Activated CD4-positive, alpha-beta memory T cell treated with anti-CD3 and anti-CD28 coated beads for 36 hours (primary cell): ENCODE results near the gene VARS1. TPM values are rescaled to one million over a fixed set of nuclear protein-coding genes. Genes with fewer than 3 reads are reported as not detected.

Source experiments
- CTCF ChIA-PET: fragments of 350-600 bp; sonication (Branson Sonifier 250); formaldehyde crosslinking; loops from one replicate; lab custom pipeline; 2021; ENCODE audit warnings: antibody characterized with exemption, inconsistent platforms; lab: Charles Lee
- POLR2A ChIA-PET: fragments of 350-600 bp; sonication (Branson Sonifier 250); formaldehyde crosslinking; loops from one replicate; lab custom pipeline; 2021; ENCODE audit warnings: antibody characterized with exemption; lab: Charles Lee
- DNase-seq: peaks from one replicate; pipeline ENCODE4 v3.0.0-alpha.2; 2020
- H3K27ac Mint-ChIP-seq: one replicate; pipeline ENCODE4 v1.8.0; 2021; ENCODE audit warnings: mixed read lengths
- H3K27me3 Mint-ChIP-seq: one replicate; pipeline ENCODE4 v1.8.0; 2021; ENCODE audit warnings: mixed read lengths
- H3K36me3 Mint-ChIP-seq: one replicate; pipeline ENCODE4 v1.8.0; 2021; ENCODE audit warnings: mixed read lengths
- H3K4me1 Mint-ChIP-seq: one replicate; pipeline ENCODE4 v1.8.0; 2021; ENCODE audit warnings: low read depth, mixed read lengths
- H3K4me3 Mint-ChIP-seq: one replicate; pipeline ENCODE4 v1.8.0; 2021; ENCODE audit warnings: mild to moderate bottlenecking, mixed read lengths
- H3K9me3 Mint-ChIP-seq: one replicate; pipeline ENCODE4 v1.8.0; 2021; ENCODE audit warnings: mixed read lengths
- intact Hi-C: fragments of 100-400 bp; cut with micrococcal nuclease; formaldehyde crosslinking; loops from one replicate; pipeline ENCODE4 v1.15.1; 2023
- total RNA-seq, 2 experiments: library from RNA; stranded (reverse); gene quantifications; one replicate each; pipeline ENCODE4 v1.2.3, GENCODE V29; 2021

Gene VARS1
- total RNA-seq, 2 experiments from 2014 or later: 141 to 153 TPM

DNA sequence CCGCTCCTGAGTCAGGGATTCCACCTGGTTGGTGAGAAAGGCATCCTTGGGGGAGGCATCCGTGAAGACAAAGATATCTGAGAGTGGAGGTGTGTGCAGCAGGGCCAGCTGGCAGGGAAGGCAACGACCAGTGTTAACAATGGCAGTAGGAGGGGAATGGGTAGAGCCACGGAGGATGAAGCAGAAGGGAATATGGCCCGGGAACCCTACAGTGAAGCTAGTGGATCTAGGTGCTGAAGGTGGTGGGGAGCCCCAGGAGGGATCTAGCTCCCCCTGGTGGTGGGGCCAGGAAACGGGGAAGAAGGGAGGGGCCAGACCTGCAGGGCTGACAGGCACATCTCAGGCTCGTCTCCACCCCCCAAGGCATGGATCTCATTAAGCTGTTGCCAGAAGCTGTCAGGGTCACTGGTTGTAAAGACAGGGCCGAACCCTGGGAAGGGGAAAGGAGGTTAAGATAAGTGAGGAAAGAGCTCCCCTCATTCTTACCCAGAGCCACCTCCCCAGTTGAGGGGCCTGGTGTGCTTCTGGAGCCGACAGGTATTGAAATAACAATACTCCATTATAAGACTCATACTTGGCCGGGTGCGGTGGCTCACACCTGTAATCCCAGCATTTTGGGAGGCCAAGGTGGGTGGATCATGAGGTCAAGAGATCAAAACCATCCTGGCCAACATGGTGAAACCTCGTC lies 25.7 kb downstream of the VARS1 start:
- no peak overlapping the region for H3K4me3 Mint-ChIP-seq
- intact Hi-C loops: loop anchor here (1.0 to 2.0 kb wide), 2 partner anchors 31 to 41 kb away; partner anchors contain the start of gene DDAH2
- peak; percentile 90 for DNase-seq
- ChIA-PET CTCF (interaction anchor here (0.6 to 4.9 kb wide), 42 partner anchors 8 to 171 kb away, joined by 3 to 67 read pairs (median 5); partner anchors contain the start of genes ABHD16A, CLIC1, DDAH2 and GPANK1), POLR2A (interaction anchor here (0.5 to 1.0 kb wide), 6 partner anchors 15 to 211 kb away, joined by 3 read pairs; partner anchors contain the start of gene LY6G5C)
- H3K4me1 Mint-ChIP-seq: peaks cover 21% of the 10 kb centered on the region
- peak overlapping the region; percentile 25 for H3K27ac Mint-ChIP-seq
- no peaks in the 10 kb centered on the region for H3K9me3 Mint-ChIP-seq
- no peaks in the 10 kb centered on the region for H3K36me3 Mint-ChIP-seq
- H3K27me3 Mint-ChIP-seq: no peaks in the 10 kb centered on the region

DNA sequence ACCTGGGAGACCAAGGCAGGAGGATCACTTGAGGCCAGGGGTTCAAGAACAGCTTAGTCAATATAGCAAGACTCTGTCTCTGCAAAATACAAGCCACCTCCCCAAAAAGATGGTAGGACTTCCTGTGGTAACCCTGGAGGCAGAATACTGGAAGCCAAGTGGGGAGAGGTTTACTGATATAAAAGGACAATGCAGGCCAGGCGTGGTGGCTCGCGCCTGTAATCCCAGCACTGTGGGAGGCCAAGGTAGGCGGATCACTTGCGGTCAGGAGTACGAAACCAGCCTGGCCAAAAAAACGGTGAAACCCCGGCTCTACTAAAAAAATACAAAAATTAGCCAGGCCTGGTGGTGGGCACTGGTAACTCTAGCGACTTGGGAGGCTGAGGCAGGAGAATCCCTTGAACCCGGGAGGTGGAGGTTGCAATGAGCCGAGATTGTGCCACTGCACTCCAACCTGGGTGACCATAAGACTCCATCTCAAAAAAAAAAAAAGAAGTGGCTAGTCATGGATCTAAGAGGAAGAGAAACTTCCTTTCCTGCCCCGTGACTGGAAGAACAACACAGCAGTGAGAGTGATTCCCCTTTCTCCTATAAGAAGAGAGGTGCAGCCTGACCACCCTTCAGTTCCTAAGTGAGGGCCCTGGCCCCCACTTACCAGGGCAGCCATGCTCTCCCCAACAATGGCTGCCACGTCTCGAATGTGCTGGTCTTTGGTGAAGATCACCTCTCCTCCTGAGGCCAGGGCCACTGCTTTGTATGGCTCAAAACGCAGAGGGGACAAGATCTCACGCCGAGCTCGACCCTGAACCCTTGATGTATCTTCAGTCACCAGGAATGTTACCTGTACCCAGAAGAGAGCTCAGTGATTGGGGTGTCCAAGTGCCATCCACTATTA lies 26.9 kb downstream of the VARS1 start:
- peaks cover 2% of the 10 kb centered on the region for H3K36me3 Mint-ChIP-seq
- peaks cover 21% of the 10 kb centered on the region for H3K4me1 Mint-ChIP-seq
- no peaks in the 10 kb centered on the region for H3K27me3 Mint-ChIP-seq
- no peak overlapping the region for H3K4me3 Mint-ChIP-seq
- intact Hi-C loops: loop anchor here (1.0 to 2.0 kb wide), 2 partner anchors 30 to 39 kb away; partner anchors contain the start of gene DDAH2
- no peak for DNase-seq
- no peak overlapping the region for H3K27ac Mint-ChIP-seq
- ChIA-PET CTCF (interaction anchor here (0.6 to 4.9 kb wide), 23 partner anchors 8 to 156 kb away, joined by 3 to 67 read pairs (median 6); partner anchors contain the start of genes CLIC1, DDAH2, GPANK1 and LSM2), POLR2A (no interaction called here)
- H3K9me3 Mint-ChIP-seq: no peaks in the 10 kb centered on the region

DNA sequence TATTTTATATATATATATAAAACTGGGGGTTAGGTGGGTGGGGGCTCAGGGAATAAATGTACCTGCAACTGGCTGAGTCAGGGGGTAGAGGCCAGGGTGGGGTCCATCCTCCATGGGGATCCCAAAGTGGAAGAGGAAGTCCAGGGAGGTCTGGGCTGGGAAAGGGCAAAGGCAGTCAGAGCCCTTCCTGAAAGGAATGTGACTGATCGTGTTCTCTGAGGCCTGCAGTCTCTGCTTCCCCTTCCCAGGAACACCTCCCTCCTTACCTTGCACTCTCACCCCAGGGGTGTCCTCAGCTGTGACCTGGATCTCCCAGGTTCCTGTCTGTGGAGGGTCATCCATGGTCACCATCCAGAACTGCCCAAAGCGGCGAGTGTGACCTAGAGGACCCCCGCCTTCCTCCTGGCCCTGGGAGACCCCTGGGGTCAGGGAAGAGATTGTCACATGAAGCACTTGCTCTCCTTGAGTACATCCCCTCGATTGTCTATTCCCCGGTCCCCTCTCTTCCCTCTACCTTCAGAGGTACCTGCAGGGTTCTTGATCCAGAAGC lies 28.4 kb downstream of the VARS1 start:
- no peaks in the 10 kb centered on the region for H3K9me3 Mint-ChIP-seq
- CTCF ChIA-PET: no interaction called here
- peaks cover 13% of the 10 kb centered on the region for H3K4me1 Mint-ChIP-seq
- peaks cover 13% of the 10 kb centered on the region for H3K36me3 Mint-ChIP-seq
- intact Hi-C loops: no loop called here
- no peak overlapping the region for H3K27ac Mint-ChIP-seq
- no peak overlapping the region for H3K4me3 Mint-ChIP-seq
- H3K27me3 Mint-ChIP-seq: no peaks in the 10 kb centered on the region
- POLR2A ChIA-PET: no interaction called here
- DNase-seq: no peak

DNA sequence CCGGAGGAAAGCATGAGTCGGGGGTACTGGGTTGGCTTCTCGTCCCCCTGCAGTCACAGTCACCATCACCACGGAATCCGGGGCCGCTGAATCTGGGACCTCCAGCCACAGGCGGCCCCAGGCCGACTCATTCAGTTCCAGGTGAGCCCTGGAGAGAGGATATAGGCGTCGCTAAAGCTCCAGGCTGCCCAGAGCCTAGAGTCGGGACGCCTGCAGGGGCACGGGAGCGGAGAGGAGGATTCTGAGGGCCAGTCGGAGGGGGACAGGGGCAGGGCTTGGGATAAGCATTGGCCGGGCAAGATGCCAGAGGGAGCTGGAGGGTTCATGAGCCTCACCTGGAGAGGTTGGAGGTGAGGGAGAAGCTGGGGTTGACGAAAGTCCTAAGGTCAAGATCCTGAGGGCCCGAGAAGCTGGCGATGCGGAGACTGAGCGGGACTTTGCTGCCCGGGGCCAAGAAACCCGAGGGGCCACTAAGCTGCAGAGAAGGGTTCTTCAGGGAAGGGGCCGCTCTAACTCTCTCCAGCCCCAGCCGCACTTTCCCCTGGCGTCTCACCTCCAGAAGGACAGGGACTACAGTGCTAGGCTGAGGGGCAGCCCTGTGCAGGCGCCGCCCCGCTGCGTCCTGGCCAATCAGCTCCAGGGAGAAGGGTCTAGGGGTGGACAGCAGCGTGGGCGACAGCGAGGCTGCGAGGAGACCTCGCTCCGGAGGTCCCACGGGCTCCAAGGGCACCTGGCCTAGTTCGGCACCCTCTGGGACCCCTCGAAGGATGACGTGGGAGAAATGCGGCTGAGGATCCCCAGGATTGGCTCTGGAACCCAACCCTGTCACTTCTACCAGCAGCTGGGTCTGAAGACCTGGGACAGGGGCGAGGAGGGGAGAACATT lies 29.4 kb downstream of the VARS1 start:
- intact Hi-C loops: no loop called here

DNA sequence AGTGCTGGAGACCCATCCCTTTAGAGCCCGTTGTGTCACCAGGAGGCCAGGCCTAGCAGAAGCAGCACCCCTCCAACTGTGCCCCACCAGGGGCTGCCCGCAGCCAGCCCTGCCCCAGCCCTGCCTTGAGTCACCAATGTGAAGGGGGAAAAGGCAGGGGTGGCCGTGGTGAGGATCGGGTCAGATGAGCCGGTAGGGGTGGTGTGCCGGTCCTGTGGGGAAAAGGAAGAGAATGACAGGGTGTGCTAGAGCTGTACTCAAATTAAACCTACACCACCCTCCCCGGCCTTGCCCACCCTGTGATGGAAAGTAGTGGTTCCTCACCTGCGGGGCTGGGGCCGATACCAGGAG lies 30.0 kb downstream of the VARS1 start:
- Mint-ChIP-seq H3K9me3 (no peaks in the 10 kb centered on the region), H3K27ac (no peak overlapping the region), H3K27me3 (no peaks in the 10 kb centered on the region), H3K4me3 (no peak overlapping the region), H3K4me1 (peaks cover 4% of the 10 kb centered on the region), H3K36me3 (peaks cover 28% of the 10 kb centered on the region)
- ChIA-PET POLR2A (no interaction called here), CTCF (no interaction called here)
- intact Hi-C loops: no loop called here
- no peak for DNase-seq

More for the DNA sequence above, 29.4 kb downstream of the VARS1 start:
- H3K27me3 Mint-ChIP-seq: no peaks in the 10 kb centered on the region
- ChIA-PET CTCF (no interaction called here), POLR2A (no interaction called here)
- no peak for DNase-seq
- no peaks in the 10 kb centered on the region for H3K9me3 Mint-ChIP-seq
- H3K4me1 Mint-ChIP-seq: peaks cover 5% of the 10 kb centered on the region
- H3K4me3 Mint-ChIP-seq: no peak overlapping the region
- H3K27ac Mint-ChIP-seq: no peak overlapping the region
- H3K36me3 Mint-ChIP-seq: peaks cover 22% of the 10 kb centered on the region

DNA sequence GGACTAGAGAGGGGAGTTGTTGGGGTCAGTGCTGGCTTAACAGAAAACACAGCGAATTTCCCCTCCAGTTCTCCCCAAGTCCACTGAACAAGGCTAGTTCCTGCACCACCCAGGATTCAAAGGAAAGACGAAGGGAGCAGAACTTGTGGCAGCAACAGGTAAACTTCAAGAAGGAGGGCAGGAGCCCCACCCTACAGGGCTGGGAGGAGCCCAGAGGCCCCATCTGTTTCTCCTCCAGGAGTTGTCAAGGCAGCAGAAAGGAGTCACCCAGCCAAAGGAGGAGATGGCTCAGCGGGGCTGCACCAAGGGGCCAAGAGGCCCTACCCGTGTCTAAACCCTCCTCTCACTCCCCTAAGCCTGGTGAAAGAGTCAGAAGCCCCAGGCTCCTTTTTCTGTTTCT lies 31.4 kb downstream of the VARS1 start:
- intact Hi-C loops: no loop called here
- ChIA-PET CTCF (interaction anchor here (1.2 kb wide), 1 partner anchor 28 kb away, joined by 3 read pairs; no protein-coding TSS in a partner anchor), POLR2A (no interaction called here)
- H3K27ac Mint-ChIP-seq: no peak overlapping the region
- no peak overlapping the region for H3K4me3 Mint-ChIP-seq
- DNase-seq: no peak
- peaks cover 41% of the 10 kb centered on the region for H3K36me3 Mint-ChIP-seq
- no peaks in the 10 kb centered on the region for H3K27me3 Mint-ChIP-seq
- H3K9me3 Mint-ChIP-seq: no peaks in the 10 kb centered on the region
- no peaks in the 10 kb centered on the region for H3K4me1 Mint-ChIP-seq

DNA sequence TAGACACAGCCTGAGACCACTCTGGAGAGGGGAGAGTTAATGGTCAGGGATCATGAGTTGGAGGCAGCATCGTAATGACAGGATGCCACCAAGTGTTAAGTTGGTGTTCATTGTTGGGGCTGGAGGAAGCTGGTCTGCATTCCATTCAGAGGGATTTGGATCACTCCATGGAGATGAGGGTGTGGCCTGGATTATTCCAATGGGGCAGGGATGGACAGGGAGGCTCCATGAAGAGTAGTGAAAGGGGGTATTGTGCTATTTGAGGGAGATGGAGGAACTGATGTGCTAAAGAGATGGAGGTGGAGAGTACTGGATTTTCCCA lies 32.0 kb downstream of the VARS1 start:
- no peak overlapping the region for H3K4me3 Mint-ChIP-seq
- H3K9me3 Mint-ChIP-seq: no peaks in the 10 kb centered on the region
- no peak for DNase-seq
- intact Hi-C loops: no loop called here
- ChIA-PET POLR2A (no interaction called here), CTCF (no interaction called here)
- peaks cover 47% of the 10 kb centered on the region for H3K36me3 Mint-ChIP-seq
- H3K4me1 Mint-ChIP-seq: no peaks in the 10 kb centered on the region
- H3K27ac Mint-ChIP-seq: no peak overlapping the region
- no peaks in the 10 kb centered on the region for H3K27me3 Mint-ChIP-seq

DNA sequence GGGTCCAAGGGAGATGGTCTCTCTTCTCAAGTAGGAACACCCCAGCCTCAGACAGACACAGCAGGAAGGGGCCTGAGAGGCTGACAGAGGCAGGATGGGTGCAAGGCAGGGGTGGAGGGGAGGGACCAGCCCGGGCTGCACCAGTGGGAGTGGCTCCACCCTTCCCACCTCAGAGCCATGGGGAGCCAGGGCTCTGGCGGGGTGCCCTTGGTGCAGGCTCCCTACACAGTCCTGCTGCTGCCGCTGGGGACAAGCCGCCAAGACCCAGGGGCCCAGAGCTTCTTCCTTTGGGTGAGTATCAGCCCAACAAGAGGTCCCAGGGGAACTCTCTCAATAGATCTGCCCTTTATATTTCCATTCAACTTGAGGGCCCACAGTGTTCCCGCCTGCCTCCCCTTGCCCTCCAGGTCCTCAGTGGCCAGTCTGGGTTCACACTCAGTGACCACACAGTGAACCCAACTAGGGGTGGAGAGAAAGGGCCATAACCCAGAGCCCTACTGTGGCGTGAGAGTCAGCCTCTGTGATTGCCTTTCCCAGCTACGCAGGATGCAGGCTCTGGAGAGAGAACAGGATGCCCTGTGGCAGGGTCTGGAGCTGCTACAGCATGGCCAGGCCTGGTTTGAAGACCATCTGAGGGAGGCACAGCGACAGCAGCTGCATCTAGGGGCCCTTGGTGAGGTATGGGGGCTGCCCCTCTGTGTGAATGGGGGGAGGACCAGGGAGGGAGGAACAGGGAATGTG lies 32.5 kb downstream of the VARS1 start:
- intact Hi-C loops: no loop called here
- Mint-ChIP-seq H3K9me3 (no peaks in the 10 kb centered on the region), H3K27ac (no peak overlapping the region), H3K27me3 (no peaks in the 10 kb centered on the region), H3K4me1 (no peaks in the 10 kb centered on the region), H3K4me3 (no peak overlapping the region), H3K36me3 (peaks cover 51% of the 10 kb centered on the region)
- DNase-seq: no peak
- ChIA-PET CTCF (interaction anchor here (0.6 kb wide), 1 partner anchor 25 kb away, joined by 3 read pairs; no protein-coding TSS in a partner anchor), POLR2A (no interaction called here)

DNA sequence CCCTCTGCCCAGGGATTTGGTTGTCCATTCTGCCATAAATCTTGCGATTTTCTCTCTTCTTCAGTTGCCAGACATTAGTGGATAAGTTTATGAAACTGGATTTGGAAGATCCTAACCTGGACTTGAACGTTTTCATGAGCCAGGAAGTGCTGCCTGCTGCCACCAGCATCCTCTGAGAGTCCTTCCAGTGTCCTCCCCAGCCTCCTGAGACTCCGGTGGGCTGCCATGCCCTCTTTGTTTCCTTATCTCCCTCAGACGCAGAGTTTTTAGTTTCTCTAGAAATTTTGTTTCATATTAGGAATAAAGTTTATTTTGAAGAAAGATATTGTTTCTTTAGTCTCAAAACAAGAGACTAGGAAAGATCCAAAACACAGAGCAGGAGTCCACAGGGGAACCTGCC lies 33.2 kb downstream of the VARS1 start, which contains the start of gene SAPCD1:
Gene SAPCD1 (plus strand): TSS at position 301 of the 400 bp plus-strand sequence. CDS start 399 bp downstream, outside the sequence.
- ChIA-PET CTCF (interaction anchor here (0.6 kb wide), 1 partner anchor 26 kb away, joined by 3 read pairs; no protein-coding TSS in a partner anchor), POLR2A (no interaction called here)
- no peaks in the 10 kb centered on the region for H3K27me3 Mint-ChIP-seq
- no peak within 1 kb of the TSS for H3K4me3 Mint-ChIP-seq
- no peaks in the 10 kb centered on the region for H3K4me1 Mint-ChIP-seq
- DNase-seq: no peak
- intact Hi-C loops: no loop called here
- no peak within 1 kb of the TSS for H3K27ac Mint-ChIP-seq
- no peaks in the 10 kb centered on the region for H3K9me3 Mint-ChIP-seq
- peaks cover 53% of the 10 kb centered on the region for H3K36me3 Mint-ChIP-seq

DNA sequence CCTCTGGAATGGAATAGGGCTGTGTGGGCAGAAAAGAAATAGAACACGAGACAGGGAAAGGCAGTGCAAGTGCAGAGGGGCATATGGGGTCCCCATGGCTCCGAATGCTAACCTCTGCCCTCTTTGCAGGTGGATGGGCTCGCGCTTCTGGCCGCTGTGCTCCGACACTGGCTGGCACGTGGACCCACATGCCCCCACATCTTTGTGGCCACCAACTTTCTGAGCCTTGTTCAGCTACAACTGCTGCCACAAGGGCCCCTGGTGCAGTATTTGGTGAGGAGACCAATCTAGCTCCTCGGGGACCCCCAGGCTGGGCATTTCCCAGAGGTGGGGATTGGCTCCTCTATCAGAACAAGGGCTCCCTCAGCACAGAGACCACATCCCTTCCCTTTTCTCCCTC lies 34.2 kb downstream of the VARS1 start:
- Mint-ChIP-seq H3K27me3 (no peaks in the 10 kb centered on the region), H3K4me3 (no peak overlapping the region), H3K36me3 (peaks cover 54% of the 10 kb centered on the region), H3K27ac (no peak overlapping the region), H3K9me3 (no peaks in the 10 kb centered on the region), H3K4me1 (no peaks in the 10 kb centered on the region)
- CTCF ChIA-PET: interaction anchor here (1.2 kb wide), 1 partner anchor 8 kb away, joined by 4 read pairs; no protein-coding TSS in a partner anchor
- no peak for DNase-seq
- intact Hi-C loops: no loop called here
- POLR2A ChIA-PET: no interaction called here

DNA sequence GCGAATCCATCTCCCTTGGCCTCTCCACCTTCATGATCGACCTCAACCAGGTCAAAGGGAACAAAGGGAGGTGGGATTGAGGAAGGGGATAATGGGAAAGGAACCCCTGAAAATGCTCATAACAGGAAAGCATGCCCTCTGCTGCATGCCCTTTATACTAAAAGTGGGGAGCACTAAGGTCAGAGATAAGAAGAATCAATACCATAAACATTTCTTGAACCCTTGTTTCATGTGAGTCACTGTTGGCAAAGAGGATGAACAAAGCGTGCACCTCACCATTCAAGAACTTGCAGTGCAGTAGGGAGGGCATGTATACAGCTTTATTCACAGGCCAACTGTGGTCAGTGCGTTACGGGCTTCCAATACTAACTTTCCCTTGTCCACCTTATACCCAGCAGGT lies 34.8 kb downstream of the VARS1 start:
- DNase-seq: no peak
- POLR2A ChIA-PET: no interaction called here
- Mint-ChIP-seq H3K9me3 (no peaks in the 10 kb centered on the region), H3K27me3 (no peaks in the 10 kb centered on the region), H3K27ac (no peak overlapping the region), H3K4me3 (no peak overlapping the region), H3K36me3 (peaks cover 54% of the 10 kb centered on the region), H3K4me1 (no peaks in the 10 kb centered on the region)
- intact Hi-C loops: no loop called here
- CTCF ChIA-PET: interaction anchor here (1.2 kb wide), 1 partner anchor 9 kb away, joined by 4 read pairs; no protein-coding TSS in a partner anchor
